Measurements from ENCODE around the gene PLA2G12B. TPM values are rescaled to one million over a fixed set of nuclear protein-coding genes. Genes with fewer than 3 reads are reported as not detected.

PLA2G12B gene
- total RNA-seq, 2 experiments from 2014 or later = not detected

Other genes with a start within 250 kb of the PLA2G12B start
- not detected for gene OIT3, start 61.1 kb downstream of the PLA2G12B start, total RNA-seq
- 10 to 100 TPM; 72.2 to 72.3 TPM for gene P4HA1, start 142.1 kb upstream of the PLA2G12B start, total RNA-seq
- gene NUDT13, start 155.6 kb upstream of the PLA2G12B start, total RNA-seq = 1 to 10 TPM; 2.3 to 2.4 TPM
- gene ECD, start 213.2 kb upstream of the PLA2G12B start, total RNA-seq = 10 to 100 TPM; 31.8 to 33.9 TPM
- gene FAM149B1, start 213.3 kb upstream of the PLA2G12B start, total RNA-seq = 10 to 100 TPM; 13.0 to 13.3 TPM